Stimulated activated CD8-positive, alpha-beta memory T cell treated with anti-CD3 and anti-CD28 coated beads, Interleukin-15, amount 100 ng/mL, for 1 hour (primary cell): ENCODE measurements around the gene C22orf15.

Experiments used
- DNase-seq: peaks from one replicate; pipeline ENCODE4 v3.0.0-alpha.2; 2020; ENCODE audit warnings: low read depth

Gene C22orf15

GRCh38 chr22:23772649-23773473 lies 10.1 kb downstream of the C22orf15 start, which contains the start of gene MMP11:
Gene MMP11, plus strand, starts transcription at chr22:23772849. Its CDS starts 22 bp downstream, at chr22:23772871.
- no peak for DNase-seq

- no peak for DNase-seq
Measured at GRCh38 chr22:23773483-23774113, 10.8 kb downstream of the C22orf15 start.

GRCh38 chr22:23774114-23774921 lies 11.5 kb downstream of the C22orf15 start:
- DNase-seq = no peak

GRCh38 chr22:23774922-23775436 lies 12.2 kb downstream of the C22orf15 start:
- DNase-seq = no peak

GRCh38 chr22:23775779-23776375 lies 13.1 kb downstream of the C22orf15 start:
- no peak for DNase-seq

- DNase-seq = no peak
Measured at GRCh38 chr22:23777776-23778576, 15.2 kb downstream of the C22orf15 start.

- no peak for DNase-seq
Measured at GRCh38 chr22:23778577-23778900, 15.7 kb downstream of the C22orf15 start.

GRCh38 chr22:23779083-23779482 lies 16.3 kb downstream of the C22orf15 start:
- DNase-seq = no peak

GRCh38 chr22:23779731-23780130 lies 16.9 kb downstream of the C22orf15 start:
- no peak for DNase-seq

- DNase-seq = no peak
Measured at GRCh38 chr22:23780146-23780748, 17.5 kb downstream of the C22orf15 start.

GRCh38 chr22:23781065-23781464 lies 18.3 kb downstream of the C22orf15 start:
- DNase-seq = no peak

- DNase-seq = no peak
Measured at GRCh38 chr22:23781511-23782183, 18.9 kb downstream of the C22orf15 start.

- DNase-seq = no peak
Measured at GRCh38 chr22:23782252-23782651, 19.5 kb downstream of the C22orf15 start.

GRCh38 chr22:23782703-23783102 lies 19.9 kb downstream of the C22orf15 start:
- DNase-seq = no peak

GRCh38 chr22:23783265-23784150 lies 20.7 kb downstream of the C22orf15 start:
- no peak for DNase-seq

- no peak for DNase-seq
Measured at GRCh38 chr22:23784215-23784732, 21.5 kb downstream of the C22orf15 start.

- no peak for DNase-seq
Measured at GRCh38 chr22:23786261-23786710, 23.5 kb downstream of the C22orf15 start.

- DNase-seq = peak; percentile 87
Measured at GRCh38 chr22:23786752-23787599, 24.2 kb downstream of the C22orf15 start, which contains the start of gene SMARCB1. Gene SMARCB1, plus strand, starts transcription at chr22:23786966. Its CDS starts 204 bp downstream, at chr22:23787170.
